GM19099 (cell line): Measurements from ENCODE around the gene RPL32.

Experiments used
- POLR2A ChIP-seq: IDR thresholded peaks from 3 replicates; pipeline ENCODE4 v1.6.1; 2011; ENCODE audit warnings: low read depth; ENCODE audit not compliant: insufficient read length; ENCODE audit errors: extremely low read depth

The RPL32 gene

GRCh38 chr3:12841149-12841969 lies at the start of gene RPL32:
RPL32 (minus strand) TSS chr3:12841565; CDS start chr3:12840237, 1,328 bp downstream.
- peak; percentile 97 for TF ChIP-seq POLR2A

- TF ChIP-seq POLR2A = no peak
These were observed 49.4 kb upstream of the RPL32 start for GRCh38 chr3:12890610-12891390.

GRCh38 chr3:12886736-12887135 lies 45.4 kb upstream of the RPL32 start:
- TF ChIP-seq POLR2A = no peak

- TF ChIP-seq POLR2A = no peak
These were observed 44.8 kb upstream of the RPL32 start for GRCh38 chr3:12886106-12886679.

DNA sequence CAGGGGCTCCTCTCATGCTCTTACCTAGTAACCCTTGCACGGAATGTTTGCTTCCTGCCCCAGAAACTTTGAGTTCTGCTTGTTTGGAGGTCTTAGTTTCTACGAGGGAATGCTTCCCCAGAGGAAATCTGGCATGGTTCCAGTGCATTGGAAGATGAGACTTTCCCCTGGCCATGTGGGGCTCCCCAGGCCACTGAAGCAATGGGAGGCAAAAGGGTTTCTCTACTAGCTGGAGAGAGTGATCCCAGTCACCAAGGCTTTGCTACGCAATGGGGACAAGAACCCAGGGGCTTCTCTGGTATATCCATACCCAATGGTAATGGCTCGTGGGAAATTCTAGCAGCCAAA lies 44.2 kb upstream of the RPL32 start:
- TF ChIP-seq POLR2A = no peak

GRCh38 chr3:12884790-12885582 lies 43.6 kb upstream of the RPL32 start:
- TF ChIP-seq POLR2A = no peak

- TF ChIP-seq POLR2A = no peak
These were observed 42.9 kb upstream of the RPL32 start for GRCh38 chr3:12884186-12884680.

DNA sequence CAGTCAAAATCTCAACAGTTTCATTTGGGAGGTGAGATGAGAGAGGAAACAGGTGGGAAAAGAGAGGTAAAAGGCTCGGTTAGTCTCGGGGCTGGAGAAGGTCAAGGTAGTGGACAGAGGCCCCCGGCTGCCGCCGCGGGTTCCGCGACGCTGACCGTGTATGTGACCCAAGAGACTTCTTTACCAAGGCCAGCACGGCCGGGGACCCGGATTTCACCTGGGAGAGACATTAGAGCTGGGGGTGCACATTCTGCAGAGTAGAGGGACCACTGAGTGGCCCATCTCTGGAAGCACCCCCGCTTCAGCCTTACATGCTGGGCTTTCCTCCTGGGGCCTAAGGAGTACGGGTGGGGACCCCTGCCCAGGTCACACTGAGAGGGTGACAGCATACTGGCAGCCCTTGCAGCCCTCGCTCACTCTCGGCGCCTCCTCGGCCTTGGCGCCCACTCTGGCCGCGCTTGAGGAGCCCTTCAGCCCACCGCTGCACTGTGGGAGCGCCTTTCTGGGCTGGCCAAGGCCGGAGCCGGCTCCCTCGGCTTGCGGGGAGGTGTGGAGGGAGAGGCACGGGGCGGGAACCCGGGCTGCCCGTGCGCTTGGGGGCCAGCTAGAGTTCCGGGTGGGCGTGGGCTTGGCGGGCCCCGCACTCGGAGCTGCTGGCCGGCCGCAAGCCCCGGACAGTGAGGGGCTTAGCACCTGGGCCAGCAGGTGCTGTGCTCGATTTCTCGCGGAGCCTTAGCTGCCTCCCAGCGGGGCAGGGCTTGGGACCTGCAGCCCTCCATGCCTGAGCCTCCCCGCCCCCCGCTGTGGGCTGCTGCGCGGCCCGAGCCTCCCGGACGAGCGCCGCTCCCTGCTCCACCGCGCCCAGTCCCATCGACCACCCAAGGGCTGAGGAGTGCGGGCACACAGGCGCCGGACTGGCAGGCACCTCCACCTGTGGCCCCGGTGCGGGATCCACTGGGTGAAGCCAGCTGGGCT lies 41.3 kb upstream of the RPL32 start:
- no peak for TF ChIP-seq POLR2A

GRCh38 chr3:12879191-12879815 lies 37.9 kb upstream of the RPL32 start:
- no peak for TF ChIP-seq POLR2A

DNA sequence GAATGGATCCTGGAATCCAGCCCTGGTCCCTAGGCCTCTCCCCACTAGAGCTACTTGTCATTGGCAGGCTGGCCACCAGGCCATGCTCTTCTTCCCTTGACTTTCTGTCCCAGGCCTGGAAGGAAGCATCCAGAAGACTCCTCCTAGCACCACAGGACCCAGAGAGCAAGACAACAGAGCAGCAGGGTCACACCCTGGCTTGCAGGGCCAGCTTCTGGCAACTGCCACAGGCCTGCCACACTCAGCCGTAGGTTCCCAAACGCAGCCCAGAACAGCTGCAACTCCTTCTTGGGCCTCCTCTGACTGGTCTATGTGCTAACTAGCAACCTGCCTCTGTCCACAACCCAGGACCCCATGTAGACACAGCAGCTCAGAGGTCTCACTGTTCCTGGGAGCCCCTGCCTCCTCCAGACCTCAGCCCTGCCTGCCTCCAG lies 36.8 kb upstream of the RPL32 start:
- TF ChIP-seq POLR2A = no peak

- TF ChIP-seq POLR2A = no peak
These were observed 35.7 kb upstream of the RPL32 start for GRCh38 chr3:12877040-12877439.

DNA sequence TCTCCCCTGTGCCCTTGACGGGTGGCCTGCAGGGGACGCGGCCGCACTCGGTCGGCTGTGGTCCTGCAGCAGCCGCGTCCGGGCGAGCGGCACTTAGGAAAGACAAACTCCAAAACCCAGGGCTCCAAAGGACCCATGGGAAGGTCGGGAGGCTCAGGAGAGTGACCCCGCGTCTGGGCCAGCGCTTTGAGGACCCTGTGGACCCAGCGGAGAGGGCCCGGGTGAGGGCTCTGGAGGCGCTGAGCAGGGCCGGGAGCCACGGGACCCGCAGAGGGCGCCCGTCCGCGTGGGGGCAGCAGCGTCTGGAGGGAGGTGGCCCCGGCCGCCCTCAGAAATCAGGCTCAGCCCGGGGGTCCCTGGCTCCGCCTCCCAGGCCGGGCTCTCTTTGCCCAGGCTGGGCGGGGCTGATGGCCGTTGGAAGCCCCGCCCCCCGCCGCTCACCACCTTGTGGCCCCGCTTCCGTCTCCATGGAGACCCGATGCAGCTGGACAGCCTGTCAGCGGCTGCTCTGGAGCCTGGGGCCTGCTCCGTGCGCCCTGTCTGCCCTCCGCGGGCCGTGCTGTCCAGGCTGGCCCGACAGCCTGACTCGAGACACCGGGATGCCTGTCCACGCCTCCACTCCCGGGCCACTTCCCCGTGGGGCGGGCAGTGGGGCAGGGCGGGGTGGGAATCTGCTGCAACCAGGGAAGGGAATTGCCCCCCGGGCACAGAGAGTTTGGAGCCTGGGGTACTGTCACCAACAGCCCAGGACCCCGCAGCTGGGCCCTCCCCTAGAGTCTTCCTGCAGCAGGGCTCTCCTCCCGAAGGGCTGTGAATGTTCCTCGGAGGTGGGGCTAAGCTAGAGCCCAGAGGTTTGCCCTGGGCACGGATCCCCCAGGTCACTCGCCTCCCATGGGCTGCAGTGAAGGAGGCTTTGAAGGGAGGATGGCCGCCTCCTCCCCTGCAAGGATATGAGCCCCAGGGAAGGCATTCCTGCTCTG lies 34.8 kb upstream of the RPL32 start:
- TF ChIP-seq POLR2A = no peak
